Measurements from ENCODE around the gene XPR1.

XPR1 gene

GRCh38 chr1:180836449-180836848 is 204.6 kb downstream of the XPR1 start:
- H3K27me3 ChIP-seq (ENCODE audit: control insufficient read depth, insufficient read depth, low read length): no peaks in the 10 kb centered on the region
- H3K36me3 ChIP-seq (ENCODE audit: control insufficient read depth, insufficient read depth, low read length): no peaks in the 10 kb centered on the region
- H3K9ac ChIP-seq (ENCODE audit: low read depth, low read length): no peak overlapping the region
- H3K9me3 ChIP-seq (ENCODE audit: control insufficient read depth, insufficient read depth, low read length): no peaks in the 10 kb centered on the region
- no peak overlapping the region for H3K4me3 ChIP-seq (ENCODE audit: low read depth, low read length)
- no peaks in the 10 kb centered on the region for H3K4me1 ChIP-seq (ENCODE audit: control insufficient read depth, insufficient read depth, low read length)

- no peaks in the 10 kb centered on the region for H3K27me3 ChIP-seq (ENCODE audit: control insufficient read depth, insufficient read depth, low read length)
- H3K9me3 ChIP-seq (ENCODE audit: control insufficient read depth, insufficient read depth, low read length): no peaks in the 10 kb centered on the region
- no peaks in the 10 kb centered on the region for H3K36me3 ChIP-seq (ENCODE audit: control insufficient read depth, insufficient read depth, low read length)
- H3K9ac ChIP-seq (ENCODE audit: low read depth, low read length): no peak overlapping the region
- no peaks in the 10 kb centered on the region for H3K4me1 ChIP-seq (ENCODE audit: control insufficient read depth, insufficient read depth, low read length)
- H3K4me3 ChIP-seq (ENCODE audit: low read depth, low read length): no peak overlapping the region
Observed at GRCh38 chr1:180837020-180837419, 205.2 kb downstream of the XPR1 start.

- H3K27me3 ChIP-seq (ENCODE audit: control insufficient read depth, insufficient read depth, low read length): no peaks in the 10 kb centered on the region
- no peaks in the 10 kb centered on the region for H3K4me1 ChIP-seq (ENCODE audit: control insufficient read depth, insufficient read depth, low read length)
- H3K4me3 ChIP-seq (ENCODE audit: low read depth, low read length): no peak overlapping the region
- H3K9ac ChIP-seq (ENCODE audit: low read depth, low read length): no peak overlapping the region
- H3K36me3 ChIP-seq (ENCODE audit: control insufficient read depth, insufficient read depth, low read length): no peaks in the 10 kb centered on the region
- no peaks in the 10 kb centered on the region for H3K9me3 ChIP-seq (ENCODE audit: control insufficient read depth, insufficient read depth, low read length)
Observed at GRCh38 chr1:180838535-180838934, 206.7 kb downstream of the XPR1 start.

- Histone ChIP-seq H3K36me3 (ENCODE audit: control insufficient read depth, insufficient read depth, low read length) (no peaks in the 10 kb centered on the region), H3K9me3 (ENCODE audit: control insufficient read depth, insufficient read depth, low read length) (no peaks in the 10 kb centered on the region), H3K4me3 (ENCODE audit: low read depth, low read length) (no peak overlapping the region), H3K9ac (ENCODE audit: low read depth, low read length) (no peak overlapping the region), H3K27me3 (ENCODE audit: control insufficient read depth, insufficient read depth, low read length) (no peaks in the 10 kb centered on the region), H3K4me1 (ENCODE audit: control insufficient read depth, insufficient read depth, low read length) (no peaks in the 10 kb centered on the region)
Observed at GRCh38 chr1:180839547-180839946, 207.7 kb downstream of the XPR1 start.

- H3K9ac ChIP-seq (ENCODE audit: low read depth, low read length): no peak overlapping the region
- H3K4me3 ChIP-seq (ENCODE audit: low read depth, low read length): no peak overlapping the region
- H3K9me3 ChIP-seq (ENCODE audit: control insufficient read depth, insufficient read depth, low read length): no peaks in the 10 kb centered on the region
- no peaks in the 10 kb centered on the region for H3K36me3 ChIP-seq (ENCODE audit: control insufficient read depth, insufficient read depth, low read length)
- H3K4me1 ChIP-seq (ENCODE audit: control insufficient read depth, insufficient read depth, low read length): no peaks in the 10 kb centered on the region
- no peaks in the 10 kb centered on the region for H3K27me3 ChIP-seq (ENCODE audit: control insufficient read depth, insufficient read depth, low read length)
Observed at GRCh38 chr1:180841415-180841814, 209.6 kb downstream of the XPR1 start.

GRCh38 chr1:180842052-180842451 is 210.2 kb downstream of the XPR1 start:
- Histone ChIP-seq H3K4me3 (ENCODE audit: low read depth, low read length) (no peak overlapping the region), H3K4me1 (ENCODE audit: control insufficient read depth, insufficient read depth, low read length) (no peaks in the 10 kb centered on the region), H3K9ac (ENCODE audit: low read depth, low read length) (no peak overlapping the region), H3K9me3 (ENCODE audit: control insufficient read depth, insufficient read depth, low read length) (no peaks in the 10 kb centered on the region), H3K36me3 (ENCODE audit: control insufficient read depth, insufficient read depth, low read length) (no peaks in the 10 kb centered on the region), H3K27me3 (ENCODE audit: control insufficient read depth, insufficient read depth, low read length) (no peaks in the 10 kb centered on the region)

- H3K4me1 ChIP-seq (ENCODE audit: control insufficient read depth, insufficient read depth, low read length): no peaks in the 10 kb centered on the region
- H3K4me3 ChIP-seq (ENCODE audit: low read depth, low read length): no peak overlapping the region
- no peaks in the 10 kb centered on the region for H3K36me3 ChIP-seq (ENCODE audit: control insufficient read depth, insufficient read depth, low read length)
- no peaks in the 10 kb centered on the region for H3K9me3 ChIP-seq (ENCODE audit: control insufficient read depth, insufficient read depth, low read length)
- no peaks in the 10 kb centered on the region for H3K27me3 ChIP-seq (ENCODE audit: control insufficient read depth, insufficient read depth, low read length)
- H3K9ac ChIP-seq (ENCODE audit: low read depth, low read length): no peak overlapping the region
Observed at GRCh38 chr1:180842491-180843275, 210.9 kb downstream of the XPR1 start.

GRCh38 chr1:180845352-180845751 is 213.5 kb downstream of the XPR1 start:
- H3K4me1 ChIP-seq (ENCODE audit: control insufficient read depth, insufficient read depth, low read length): no peaks in the 10 kb centered on the region
- no peak overlapping the region for H3K4me3 ChIP-seq (ENCODE audit: low read depth, low read length)
- H3K36me3 ChIP-seq (ENCODE audit: control insufficient read depth, insufficient read depth, low read length): no peaks in the 10 kb centered on the region
- H3K27me3 ChIP-seq (ENCODE audit: control insufficient read depth, insufficient read depth, low read length): no peaks in the 10 kb centered on the region
- H3K9me3 ChIP-seq (ENCODE audit: control insufficient read depth, insufficient read depth, low read length): no peaks in the 10 kb centered on the region
- H3K9ac ChIP-seq (ENCODE audit: low read depth, low read length): no peak overlapping the region

- no peak overlapping the region for H3K9ac ChIP-seq (ENCODE audit: low read depth, low read length)
- H3K4me3 ChIP-seq (ENCODE audit: low read depth, low read length): no peak overlapping the region
- H3K9me3 ChIP-seq (ENCODE audit: control insufficient read depth, insufficient read depth, low read length): no peaks in the 10 kb centered on the region
- H3K36me3 ChIP-seq (ENCODE audit: control insufficient read depth, insufficient read depth, low read length): no peaks in the 10 kb centered on the region
- no peaks in the 10 kb centered on the region for H3K27me3 ChIP-seq (ENCODE audit: control insufficient read depth, insufficient read depth, low read length)
- no peaks in the 10 kb centered on the region for H3K4me1 ChIP-seq (ENCODE audit: control insufficient read depth, insufficient read depth, low read length)
Observed at GRCh38 chr1:180848191-180848590, 216.4 kb downstream of the XPR1 start.

GRCh38 chr1:180849031-180849775 is 217.4 kb downstream of the XPR1 start:
- H3K4me3 ChIP-seq (ENCODE audit: low read depth, low read length): no peak overlapping the region
- H3K36me3 ChIP-seq (ENCODE audit: control insufficient read depth, insufficient read depth, low read length): no peaks in the 10 kb centered on the region
- H3K27me3 ChIP-seq (ENCODE audit: control insufficient read depth, insufficient read depth, low read length): no peaks in the 10 kb centered on the region
- H3K4me1 ChIP-seq (ENCODE audit: control insufficient read depth, insufficient read depth, low read length): peaks cover 3% of the 10 kb centered on the region
- no peak overlapping the region for H3K9ac ChIP-seq (ENCODE audit: low read depth, low read length)
- no peaks in the 10 kb centered on the region for H3K9me3 ChIP-seq (ENCODE audit: control insufficient read depth, insufficient read depth, low read length)

GRCh38 chr1:180851995-180852887 is 220.4 kb downstream of the XPR1 start:
- peaks cover 9% of the 10 kb centered on the region for H3K4me1 ChIP-seq (ENCODE audit: control insufficient read depth, insufficient read depth, low read length)
- H3K9ac ChIP-seq (ENCODE audit: low read depth, low read length): no peak overlapping the region
- H3K36me3 ChIP-seq (ENCODE audit: control insufficient read depth, insufficient read depth, low read length): no peaks in the 10 kb centered on the region
- H3K27me3 ChIP-seq (ENCODE audit: control insufficient read depth, insufficient read depth, low read length): no peaks in the 10 kb centered on the region
- H3K4me3 ChIP-seq (ENCODE audit: low read depth, low read length): no peak overlapping the region
- H3K9me3 ChIP-seq (ENCODE audit: control insufficient read depth, insufficient read depth, low read length): no peaks in the 10 kb centered on the region

Measured in iPS-15b (cell line).